Measurements from ENCODE around the gene SPARC. TPM values are rescaled to one million over a fixed set of nuclear protein-coding genes. Genes with fewer than 3 reads are reported as not detected.
A peak's percentile ranks its signal among the peaks of the same experiment; 100 is the strongest.

SPARC gene
- total RNA-seq (100 to 1,000 TPM; 320 to 963 (median 552) TPM), polyA plus RNA-seq (100 to 1,000 TPM in 2 of 3 donors, 10 to 100 TPM in 1; 76.5 to 195 (median 135) TPM)
- long read RNA-seq, donor 1, transcript SPARC-202 (4 exons, 1,598 nt), result minor isoform, 13 of 732 reads
- long read RNA-seq, donor 1, transcript SPARC-203 (4 exons, 864 nt), result minor isoform, 11 of 732 reads
- long read RNA-seq, donor 1, transcript SPARC-201 (10 exons, 3,701 nt), result major isoform, 438 of 732 reads
- long read RNA-seq, donor 1, partial matches to known transcripts, result 234 of 732 reads
- long read RNA-seq, donor 1, other reads (novel, unspliced or antisense), result 36 of 732 reads
- long read RNA-seq, donor 2, transcript SPARC-202 (4 exons, 1,598 nt), result minor isoform, 9 of 470 reads
- long read RNA-seq, donor 2, transcript SPARC-203 (4 exons, 864 nt), result minor isoform, 10 of 470 reads
- long read RNA-seq, donor 2, transcript SPARC-201 (10 exons, 3,701 nt), result major isoform, 311 of 470 reads
- long read RNA-seq, donor 2, partial matches to known transcripts, result 101 of 470 reads
- long read RNA-seq, donor 2, other reads (novel, unspliced or antisense), result 39 of 470 reads

GRCh38 chr5:151686674-151687407, at the start of gene SPARC:
Gene SPARC, minus strand, starts transcription at chr5:151686915. Its CDS starts 10,727 bp downstream, at chr5:151676188.
- peak within 1 kb of the TSS; percentile 39 to 72 (median 50) for H3K4me3 ChIP-seq
- peaks cover 0 to 2% (median 0%) of the 10 kb centered on the region in 6 donors for H3K36me3 ChIP-seq
- H3K9me3 ChIP-seq, result no peaks in the 10 kb centered on the region
- TF ChIP-seq POLR2A (IDR thresholded peaks at IDR 0.05) (peak in 2 of 3 donors; percentile 46 to 56), POLR2AphosphoS5 (IDR thresholded peaks at IDR 0.05) (peak; percentile 80 to 92 (median 84)), CTCF (IDR thresholded peaks at IDR 0.05 in 8 of 11, conservative IDR thresholded peaks at IDR 0.05 in 3 of 11) (no peak)
- peaks cover 10 to 57% (median 33%) of the 10 kb centered on the region in 6 donors for H3K4me1 ChIP-seq
- WGBS, 5 donors, result 2 to 11% (median 5%) methylated on average over 22 of the region's 22 CpGs
- H3K27ac ChIP-seq, result peak within 1 kb of the TSS; percentile 60 to 89 (median 82)
- no peak for DNase-seq
- intact Hi-C loops (cut with DNase I; ENCODE audit: low total_unique reads), result no loop called here
- peaks cover 0 to 16% (median 0%) of the 10 kb centered on the region in 7 donors for H3K27me3 ChIP-seq (replicated peaks in 1 of 7)

GRCh38 chr5:151735646-151736045, 48.9 kb upstream of the SPARC start:
- no peak for DNase-seq
- Histone ChIP-seq H3K27me3 (replicated peaks in 1 of 7) (no peaks in the 10 kb centered on the region), H3K27ac (no peak overlapping the region), H3K4me1 (peaks cover 7 to 35% (median 14%) of the 10 kb centered on the region in 6 donors), H3K36me3 (peaks cover 0 to 47% (median 3%) of the 10 kb centered on the region in 6 donors), H3K9me3 (peaks cover 0 to 2% (median 0%) of the 10 kb centered on the region in 8 donors), H3K4me3 (no peak overlapping the region)
- WGBS, 5 donors, result 76 to 100% (median 96%) methylated on average over 1 of the region's 1 CpG
- no peak for TF ChIP-seq CTCF (IDR thresholded peaks at IDR 0.05 in 8 of 11, conservative IDR thresholded peaks at IDR 0.05 in 3 of 11)
- TF ChIP-seq POLR2AphosphoS5 (IDR thresholded peaks at IDR 0.05), result no peak
- no peak for TF ChIP-seq POLR2A (IDR thresholded peaks at IDR 0.05)
- intact Hi-C loops (cut with DNase I; ENCODE audit: low total_unique reads), result no loop called here

- TF ChIP-seq POLR2A (IDR thresholded peaks at IDR 0.05), result no peak
- TF ChIP-seq POLR2AphosphoS5 (IDR thresholded peaks at IDR 0.05), result no peak
- TF ChIP-seq CTCF (IDR thresholded peaks at IDR 0.05 in 8 of 11, conservative IDR thresholded peaks at IDR 0.05 in 3 of 11), result no peak
- Histone ChIP-seq H3K4me3 (no peak overlapping the region), H3K36me3 (peaks cover 0 to 49% (median 3%) of the 10 kb centered on the region in 6 donors), H3K27ac (no peak overlapping the region), H3K27me3 (replicated peaks in 1 of 7) (no peaks in the 10 kb centered on the region), H3K9me3 (peaks cover 0 to 18% (median 13%) of the 10 kb centered on the region in 8 donors), H3K4me1 (peaks cover 0 to 19% (median 4%) of the 10 kb centered on the region in 6 donors)
- 94 to 98% (median 95%) methylated on average over 3 of the region's 3 CpGs for WGBS, 5 donors
- intact Hi-C loops (cut with DNase I; ENCODE audit: low total_unique reads), result no loop called here
- DNase-seq, result no peak
Measured at GRCh38 chr5:151734064-151734408, 47.3 kb upstream of the SPARC start.

All from spleen (tissue), 13 donors.